GM12891 (cell line): ENCODE measurements around the gene ARMC2.

ENCODE experiments used
- PAX5 ChIP-seq: IDR thresholded peaks from 2 replicates; pipeline ENCODE4 v1.6.1; 2011; ENCODE audit warnings: low read length, moderate library complexity, mild to moderate bottlenecking; ENCODE audit not compliant: insufficient read depth, severe bottlenecking
- POLR2A ChIP-seq: IDR thresholded peaks from 2 replicates; pipeline ENCODE4 v1.6.1; 2011; ENCODE audit warnings: low read depth, low read length, control low read depth
- POLR2AphosphoS5 ChIP-seq: IDR thresholded peaks from 2 replicates; pipeline ENCODE4 v1.6.1; 2011; ENCODE audit warnings: low read depth, low read length, control low read depth
- SPI1 ChIP-seq: IDR thresholded peaks from 2 replicates; pipeline ENCODE4 v1.6.1; 2011; ENCODE audit warnings: low read depth, low read length, control low read depth
- TAF1 ChIP-seq: IDR thresholded peaks from 2 replicates; pipeline ENCODE4 v1.6.1; 2011; ENCODE audit warnings: low read depth, low read length, control low read depth

DNA sequence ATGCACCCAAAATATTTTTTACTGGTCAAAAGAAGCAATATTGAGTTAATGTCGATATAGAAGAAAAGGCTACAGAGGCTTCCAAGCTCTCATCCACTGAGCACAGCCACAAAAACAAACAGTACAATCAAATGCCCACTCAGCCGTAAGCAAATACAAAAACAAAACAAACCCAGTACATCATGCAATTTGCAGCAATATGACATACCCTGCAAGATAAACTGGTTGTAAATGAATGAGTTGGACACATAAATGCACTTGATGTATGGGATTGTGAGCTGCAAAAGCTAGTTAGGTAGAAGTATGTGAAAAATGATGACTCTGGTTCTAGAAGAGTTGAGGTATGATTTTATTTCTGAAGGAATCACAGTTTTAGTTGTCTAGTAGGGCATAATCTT, 162.5 kb downstream of the ARMC2 start:
- no peak for TF ChIP-seq POLR2AphosphoS5
- TF ChIP-seq POLR2A = no peak
- no peak for TF ChIP-seq PAX5
- no peak for TF ChIP-seq TAF1
- TF ChIP-seq SPI1 = no peak
